ENCODE results near the gene DMRTA1.
"Not testable (repeated sequence)": the region's sequence is repeated elsewhere in the genome, so short reads cannot be mapped to it uniquely, and the experiment has no call there.

DMRTA1 gene

DNA sequence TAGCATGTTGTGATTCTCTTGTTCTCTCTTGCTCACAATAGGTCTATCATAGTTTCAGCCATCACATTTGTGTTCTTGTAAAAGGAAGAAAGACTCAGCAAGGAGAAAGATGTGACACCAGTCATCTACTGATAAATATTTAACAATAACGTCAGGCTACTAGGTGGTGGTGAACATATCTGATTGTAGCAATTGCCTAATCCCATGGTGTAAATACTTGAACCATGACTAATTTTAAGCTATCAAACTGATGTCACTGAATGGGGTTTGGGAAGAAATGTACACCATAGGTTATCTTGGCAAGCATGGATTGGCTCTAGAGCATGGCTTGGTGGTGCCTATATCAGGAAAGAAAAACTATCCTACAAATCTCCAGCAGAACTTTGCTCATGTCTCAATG, 16.6 kb downstream of the DMRTA1 start:
- no peak for DNase-seq (ENCODE audit: low read depth in 2 of 2)

DNA sequence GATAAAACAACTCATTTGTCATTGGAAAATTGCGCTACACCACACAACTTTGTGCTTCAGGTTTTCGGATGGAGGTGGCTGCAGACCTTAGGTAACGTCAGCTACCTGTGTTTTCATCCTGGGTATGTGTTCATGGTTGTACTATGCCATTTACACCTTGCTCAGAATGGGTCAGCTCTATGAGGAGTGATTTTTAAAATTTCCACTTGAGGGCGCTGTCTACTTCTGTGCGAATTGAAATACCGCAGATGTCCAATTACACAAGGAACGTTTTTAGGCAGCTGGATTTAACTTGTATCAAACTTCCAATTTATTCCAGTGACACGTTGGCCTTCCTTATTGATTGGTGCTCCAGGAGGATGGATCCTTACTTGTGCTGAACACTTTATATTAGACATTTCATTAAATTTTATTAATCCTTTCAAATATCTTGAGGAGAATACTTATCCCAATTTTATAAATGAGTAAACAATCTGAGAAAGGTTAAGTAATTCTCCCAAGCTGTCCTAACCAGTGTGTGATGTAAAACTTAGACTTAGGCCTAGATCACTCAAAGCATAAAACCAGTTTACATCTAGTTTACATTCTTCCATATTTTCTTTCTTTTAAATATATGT, 23.4 kb downstream of the DMRTA1 start:
- no peak for DNase-seq (ENCODE audit: low read depth in 2 of 2)

DNA sequence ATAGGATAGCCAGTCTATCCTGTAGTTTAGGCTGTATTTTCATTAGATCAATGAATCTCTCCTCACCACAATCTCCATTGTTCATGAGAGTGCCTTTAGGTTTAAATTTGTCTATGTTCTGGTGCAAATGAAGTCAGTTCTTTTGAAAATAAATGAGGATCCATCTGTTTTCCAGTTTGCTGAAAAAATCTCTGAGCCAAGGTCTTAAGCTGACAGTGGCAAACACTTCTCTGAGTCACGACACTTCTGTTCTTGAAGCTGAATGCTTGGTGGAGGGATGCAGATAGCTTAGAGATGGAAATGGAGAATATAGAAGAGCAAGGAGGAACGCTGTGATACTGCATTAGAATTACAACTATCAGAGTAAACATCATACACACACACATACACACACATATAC, 34.9 kb downstream of the DMRTA1 start:
- DNase-seq (ENCODE audit: low read depth in 2 of 2) = no peak

DNA sequence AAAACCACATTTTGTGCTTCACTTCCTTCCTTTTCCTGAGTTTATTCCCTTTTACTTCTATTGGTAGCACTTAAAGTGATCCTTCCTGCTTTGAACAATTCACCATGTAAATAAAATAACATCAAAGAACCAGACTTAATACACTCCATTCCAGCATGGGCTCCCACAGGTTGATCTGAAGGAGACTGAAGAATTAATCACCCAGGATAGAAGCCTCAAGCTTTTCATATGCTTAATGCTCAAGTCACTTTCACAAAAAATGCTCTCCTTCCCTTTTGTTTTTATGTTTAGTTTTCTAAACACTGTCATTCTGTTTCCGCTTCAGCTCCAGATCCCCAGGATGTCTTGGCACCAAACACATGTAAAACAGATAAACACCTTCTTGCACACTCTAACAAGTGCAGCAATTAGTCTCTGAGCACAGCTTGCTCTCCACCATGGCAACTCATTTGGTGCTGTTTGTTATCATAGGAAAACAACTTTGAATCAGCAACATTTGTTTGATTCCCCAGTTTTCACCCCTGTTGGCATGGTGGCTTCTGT, 37.0 kb downstream of the DMRTA1 start:
- no peak for DNase-seq (ENCODE audit: low read depth in 2 of 2)

DNA sequence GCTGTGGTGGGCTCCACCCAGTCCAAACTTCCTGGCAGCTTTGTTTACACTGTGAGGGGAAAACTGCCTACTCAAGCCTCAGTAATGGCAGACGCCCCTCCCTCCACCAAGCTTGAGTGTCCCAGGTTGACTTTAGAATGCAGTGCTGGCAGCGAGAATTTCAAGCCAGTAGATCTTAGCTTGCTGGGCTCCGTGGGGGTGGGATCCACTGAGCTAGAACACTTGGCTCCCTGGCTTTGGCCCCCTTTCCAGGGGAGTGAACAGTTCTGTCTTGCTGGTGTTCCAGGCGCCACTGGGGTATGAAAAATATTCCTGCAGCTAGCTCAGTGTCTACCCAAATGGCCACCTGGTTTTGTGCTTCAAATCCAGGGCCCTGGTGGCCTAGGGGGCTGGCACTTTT, 49.6 kb downstream of the DMRTA1 start:
- not testable (repeated sequence) for DNase-seq (ENCODE audit: low read depth in 2 of 2)

Measured in stimulated activated CD4-positive, alpha-beta T cell treated with anti-CD3 and anti-CD28 coated beads, Interleukin-4, amount 100 ng/mL, for 48 hours (primary cell).